ENCODE results near the gene PRND. TPM values are rescaled to one million over a fixed set of nuclear protein-coding genes. Genes with fewer than 3 reads are reported as not detected.

PRND gene
- total RNA-seq, 1 experiment from 2014 or later, result 0.04 TPM

DNA sequence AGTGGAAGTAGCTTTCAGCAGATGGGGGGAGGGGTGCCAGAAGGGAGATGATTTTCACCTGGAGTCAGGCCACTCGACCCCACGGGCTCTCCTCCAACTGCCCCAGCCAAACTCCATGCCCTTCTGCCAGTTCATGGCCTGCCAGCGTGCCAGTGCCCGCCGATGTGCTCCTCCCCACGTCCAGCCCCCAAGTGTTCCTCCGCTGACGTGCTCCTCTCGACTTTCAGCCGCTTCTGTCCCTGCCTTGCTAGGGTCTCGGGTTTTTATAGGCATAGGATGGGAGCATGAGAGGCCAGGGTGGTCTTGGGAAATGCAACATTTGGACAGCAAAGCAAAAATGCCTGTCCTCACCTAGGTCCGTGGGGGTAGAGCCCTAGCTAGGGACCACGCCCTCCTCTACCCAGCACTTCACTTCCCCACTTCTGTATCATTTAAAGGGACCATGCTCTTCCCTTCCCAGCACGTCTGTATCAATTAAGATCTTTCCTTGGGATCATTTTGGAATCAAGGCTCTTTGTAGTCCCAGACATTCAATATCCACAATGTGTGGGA is 54.4 kb downstream of the PRND start:
- H2BK15ac ChIP-seq (ENCODE audit: low read depth, low read length), result no peak overlapping the region
- no peak overlapping the region for H3T11ph ChIP-seq (ENCODE audit: low read length)
- no peak overlapping the region for H2AK5ac ChIP-seq (ENCODE audit: insufficient read length, low read length)
- no peak overlapping the region for H2AFZ ChIP-seq (ENCODE audit: low read length)
- H3K9ac ChIP-seq (ENCODE audit: extremely low read depth, insufficient read length, low read length), result no peak overlapping the region
- H3K79me1 ChIP-seq (ENCODE audit: insufficient read depth, low read depth, low read length, poor library complexity, severe bottlenecking), result no peaks in the 10 kb centered on the region
- no peaks in the 10 kb centered on the region for H3K79me2 ChIP-seq (ENCODE audit: insufficient read depth, low read length)
- DNase-seq, result no peak
- Mint-ChIP-seq H3K4me1 (peaks cover 0 to under 1% of the 10 kb centered on the region in 2 experiments; a peak in 1 of 4 replicates), H3K9me3 (peaks cover 18 to 19% of the 10 kb centered on the region in 2 experiments), H3K27ac (no peak overlapping the region), H3K36me3 (ENCODE audit: insufficient read depth in 1 of 3, low read depth in 3 of 3) (peaks cover 0 to 17% (median 6%) of the 10 kb centered on the region in 3 experiments; a peak in 4 of 7 replicates), H3K27me3 (ENCODE audit: low read depth) (peaks cover 1% of the 10 kb centered on the region; the same call in 1 of the 2 replicates), H3K4me3 (no peak overlapping the region)
- H2BK5ac ChIP-seq (ENCODE audit: insufficient read length, low read length), result no peak overlapping the region
- H3K23ac ChIP-seq (ENCODE audit: insufficient read length, low read depth, low read length), result no peak overlapping the region
- H3K23me2 ChIP-seq (ENCODE audit: insufficient read length, low read depth, low read length, poor library complexity, severe bottlenecking), result no peaks in the 10 kb centered on the region
- no peak overlapping the region for H3K4ac ChIP-seq (ENCODE audit: low read depth, low read length)
- H3K56ac ChIP-seq (ENCODE audit: insufficient read length, low read depth, low read length), result no peak overlapping the region
- H4K91ac ChIP-seq (ENCODE audit: insufficient read length, low read depth, low read length), result no peak overlapping the region
- H3K4me2 ChIP-seq (ENCODE audit: insufficient read depth, insufficient read length, low read length), result no peak overlapping the region
- no peak overlapping the region for H4K8ac ChIP-seq (replicated peaks; ENCODE audit: insufficient read length, low read depth, low read length)
- no CpG with 5 or more reads among the region's 14 CpGs for WGBS (ENCODE audit: extremely low coverage, insufficient read length, low lambda C conversion rate)
- no peak overlapping the region for H2BK120ac ChIP-seq (ENCODE audit: low read depth, low read length, poor library complexity, severe bottlenecking)
- H4K5ac ChIP-seq (ENCODE audit: insufficient read length, low read depth, low read length), result no peak overlapping the region
- no peak overlapping the region for H3K18ac ChIP-seq (ENCODE audit: insufficient read length, low read depth, low read length)
- no peaks in the 10 kb centered on the region for H3K4me1 ChIP-seq (ENCODE audit: insufficient read depth, low read length)
- H2BK20ac ChIP-seq (ENCODE audit: low read depth, low read length, poor library complexity, severe bottlenecking), result no peak overlapping the region
- H3K14ac ChIP-seq (ENCODE audit: insufficient read depth, low read length), result no peak overlapping the region
- H2BK12ac ChIP-seq (ENCODE audit: insufficient read length, low read depth, low read length), result no peak overlapping the region
- H4K20me1 ChIP-seq (ENCODE audit: control insufficient read depth, insufficient read depth, insufficient read length), result no peaks in the 10 kb centered on the region
- peaks cover 11% of the 10 kb centered on the region for H3K9me3 ChIP-seq (ENCODE audit: control insufficient read depth, low read depth, low read length)
- TF ChIP-seq, protein P1, sequence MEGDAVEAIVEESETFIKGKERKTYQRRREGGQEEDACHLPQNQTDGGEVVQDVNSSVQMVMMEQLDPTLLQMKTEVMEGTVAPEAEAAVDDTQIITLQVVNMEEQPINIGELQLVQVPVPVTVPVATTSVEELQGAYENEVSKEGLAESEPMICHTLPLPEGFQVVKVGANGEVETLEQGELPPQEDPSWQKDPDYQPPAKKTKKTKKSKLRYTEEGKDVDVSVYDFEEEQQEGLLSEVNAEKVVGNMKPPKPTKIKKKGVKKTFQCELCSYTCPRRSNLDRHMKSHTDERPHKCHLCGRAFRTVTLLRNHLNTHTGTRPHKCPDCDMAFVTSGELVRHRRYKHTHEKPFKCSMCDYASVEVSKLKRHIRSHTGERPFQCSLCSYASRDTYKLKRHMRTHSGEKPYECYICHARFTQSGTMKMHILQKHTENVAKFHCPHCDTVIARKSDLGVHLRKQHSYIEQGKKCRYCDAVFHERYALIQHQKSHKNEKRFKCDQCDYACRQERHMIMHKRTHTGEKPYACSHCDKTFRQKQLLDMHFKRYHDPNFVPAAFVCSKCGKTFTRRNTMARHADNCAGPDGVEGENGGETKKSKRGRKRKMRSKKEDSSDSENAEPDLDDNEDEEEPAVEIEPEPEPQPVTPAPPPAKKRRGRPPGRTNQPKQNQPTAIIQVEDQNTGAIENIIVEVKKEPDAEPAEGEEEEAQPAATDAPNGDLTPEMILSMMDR (conservative IDR thresholded peaks at IDR 0.05), result no peak
- no peaks in the 10 kb centered on the region for H3K27me3 ChIP-seq (ENCODE audit: insufficient read depth, low read length)
- no peak overlapping the region for H3K27ac ChIP-seq (ENCODE audit: insufficient read length, low read depth, low read length)

Other genes starting within 250 kb of the PRND start
- gene PRNP, start 35.5 kb upstream of the PRND start, total RNA-seq (2021), result 18.5 and 19.0 TPM in 2 replicates
- 4.3 and 4.8 TPM in 2 replicates for gene RASSF2, start 101.7 kb downstream of the PRND start, total RNA-seq (2021)